ENCODE results near the gene REXO2.

DNA sequence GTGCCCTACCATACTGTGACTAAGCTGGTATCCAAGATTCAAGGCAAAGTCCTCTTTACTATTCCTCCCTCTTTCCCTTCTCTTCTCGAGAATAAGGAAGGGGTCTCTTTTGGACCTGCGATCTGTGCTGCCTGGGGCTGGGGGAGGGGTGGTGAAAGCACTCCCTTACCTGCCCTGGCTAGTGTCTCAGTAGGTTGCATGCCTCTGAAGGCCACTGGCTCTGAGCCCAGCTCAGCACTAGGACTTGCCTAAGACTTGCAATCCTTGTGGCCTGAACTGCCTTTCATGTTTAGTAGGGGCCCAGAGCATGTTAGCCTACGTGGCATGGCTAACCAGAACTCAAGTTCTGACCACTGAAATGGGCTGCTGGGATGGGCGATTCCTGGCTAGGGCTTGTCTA is 13.0 kb upstream of the REXO2 start:
- TF ChIP-seq EGR1 (IDR thresholded peaks at IDR 0.05; ENCODE audit: borderline replicate concordance, low read depth, low read length) (no peak), YY1 (IDR thresholded peaks at IDR 0.05; ENCODE audit: low read depth, low read length) (no peak), TAF1 (IDR thresholded peaks at IDR 0.05; ENCODE audit: low read depth, low read length) (no peak), PHF8 (conservative IDR thresholded peaks at IDR 0.05; ENCODE audit: low read depth, low read length) (no peak), ZNF274 (IDR thresholded peaks at IDR 0.05; ENCODE audit: borderline replicate concordance, extremely low read depth, low read length) (no peak), TBP (IDR thresholded peaks at IDR 0.05; ENCODE audit: low read depth, low read length) (no peak), EZH2 (IDR thresholded peaks at IDR 0.05; ENCODE audit: low read depth, low read length, severe bottlenecking) (no peak), JUND (IDR thresholded peaks at IDR 0.05; ENCODE audit: low read length) (no peak), EP300 (IDR thresholded peaks at IDR 0.05; ENCODE audit: borderline replicate concordance in 1 of 2, low read depth in 2 of 2, low read length in 2 of 2) (no peak), RAD21 (IDR thresholded peaks at IDR 0.05 in 1 of 2, conservative IDR thresholded peaks at IDR 0.05 in 1 of 2; ENCODE audit: low read depth in 2 of 2, low read length in 2 of 2) (no peak), SP1 (IDR thresholded peaks at IDR 0.05; ENCODE audit: low read depth, low read length) (no peak), POLR2A (IDR thresholded peaks at IDR 0.05; ENCODE audit: control extremely low read depth in 1 of 2, low read depth in 2 of 2, low read length in 2 of 2) (no peak), JUN (IDR thresholded peaks at IDR 0.05; ENCODE audit: low read depth, low read length) (no peak)
- TF ChIP-seq, protein P1, sequence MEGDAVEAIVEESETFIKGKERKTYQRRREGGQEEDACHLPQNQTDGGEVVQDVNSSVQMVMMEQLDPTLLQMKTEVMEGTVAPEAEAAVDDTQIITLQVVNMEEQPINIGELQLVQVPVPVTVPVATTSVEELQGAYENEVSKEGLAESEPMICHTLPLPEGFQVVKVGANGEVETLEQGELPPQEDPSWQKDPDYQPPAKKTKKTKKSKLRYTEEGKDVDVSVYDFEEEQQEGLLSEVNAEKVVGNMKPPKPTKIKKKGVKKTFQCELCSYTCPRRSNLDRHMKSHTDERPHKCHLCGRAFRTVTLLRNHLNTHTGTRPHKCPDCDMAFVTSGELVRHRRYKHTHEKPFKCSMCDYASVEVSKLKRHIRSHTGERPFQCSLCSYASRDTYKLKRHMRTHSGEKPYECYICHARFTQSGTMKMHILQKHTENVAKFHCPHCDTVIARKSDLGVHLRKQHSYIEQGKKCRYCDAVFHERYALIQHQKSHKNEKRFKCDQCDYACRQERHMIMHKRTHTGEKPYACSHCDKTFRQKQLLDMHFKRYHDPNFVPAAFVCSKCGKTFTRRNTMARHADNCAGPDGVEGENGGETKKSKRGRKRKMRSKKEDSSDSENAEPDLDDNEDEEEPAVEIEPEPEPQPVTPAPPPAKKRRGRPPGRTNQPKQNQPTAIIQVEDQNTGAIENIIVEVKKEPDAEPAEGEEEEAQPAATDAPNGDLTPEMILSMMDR (IDR thresholded peaks at IDR 0.05; ENCODE audit: control extremely low read depth in 1 of 3, insufficient read depth in 1 of 3, low read depth in 1 of 3, low read length in 3 of 3) = no peak

Data from H1 (cell line).